ENCODE data around the gene CDC42EP5. TPM values are rescaled to one million over a fixed set of nuclear protein-coding genes. Genes with fewer than 3 reads are reported as not detected.

Gene CDC42EP5
- total RNA-seq, 1 donor from 2014 or later: 64.2 TPM

DNA sequence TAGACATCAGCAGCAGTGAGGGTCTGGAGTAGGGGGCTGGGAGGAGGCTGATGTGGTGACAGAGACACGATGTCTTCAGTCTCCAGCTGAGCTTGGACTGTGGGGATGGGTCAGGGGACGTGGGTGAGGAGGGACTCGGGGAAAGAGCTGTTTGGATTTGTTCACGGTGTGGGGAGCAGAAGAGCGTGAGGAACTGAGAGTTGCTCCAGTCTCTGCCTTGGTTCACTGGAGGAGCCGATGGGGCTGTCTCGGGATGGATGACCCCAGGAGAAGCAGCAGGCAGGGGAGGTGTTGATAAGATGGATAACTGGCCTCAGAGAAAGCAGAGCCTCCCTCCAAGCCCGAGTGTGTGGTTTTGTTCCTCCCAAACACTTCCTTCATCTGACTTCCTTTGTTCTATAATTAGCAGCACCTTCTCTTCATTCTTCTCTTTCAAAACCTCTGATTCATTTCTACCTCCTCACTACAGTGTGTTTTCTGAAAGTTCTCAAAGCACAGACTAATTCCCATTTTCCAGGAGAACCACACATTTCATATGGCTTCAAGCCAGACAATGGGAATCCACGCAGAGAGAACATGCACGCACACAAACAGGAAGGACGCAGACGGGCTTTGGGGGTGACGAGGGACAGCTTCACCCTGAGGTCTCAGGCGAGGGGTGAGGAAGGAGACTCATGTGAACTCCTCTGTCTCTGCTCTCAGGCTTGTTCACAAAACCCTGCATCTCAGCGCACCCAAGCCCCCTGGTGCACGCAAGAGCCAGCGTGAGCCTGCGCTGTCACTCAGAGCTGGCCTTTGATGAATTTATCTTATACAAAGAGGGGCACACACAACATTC lies 48.1 kb upstream of the CDC42EP5 start:
- Histone ChIP-seq H3K27me3 (ENCODE audit: insufficient read depth, low read length) (no peaks in the 10 kb centered on the region), H3K36me3 (ENCODE audit: insufficient read depth, low read length) (no peaks in the 10 kb centered on the region), H4K20me1 (ENCODE audit: insufficient read depth, low read length) (no peaks in the 10 kb centered on the region), H2AFZ (ENCODE audit: low read depth, low read length) (no peak overlapping the region), H3K9ac (ENCODE audit: low read length) (no peak overlapping the region), H3K27ac (ENCODE audit: low read depth, low read length) (no peak overlapping the region), H3K4me2 (ENCODE audit: low read length) (no peak overlapping the region), H3K79me2 (ENCODE audit: insufficient read depth, low read length) (no peaks in the 10 kb centered on the region), H3K9me3 (ENCODE audit: insufficient read depth, low read depth, low read length) (peaks cover 5% of the 10 kb centered on the region), H3K4me1 (ENCODE audit: insufficient read depth, low read length) (no peaks in the 10 kb centered on the region), H3K4me3 (ENCODE audit: insufficient read depth, low read depth, low read length) (no peak overlapping the region)
- no peak for FAIRE-seq
- TF ChIP-seq EZH2 (IDR thresholded peaks at IDR 0.05; ENCODE audit: insufficient read depth, low read length): no peak
- TF ChIP-seq, protein P1, sequence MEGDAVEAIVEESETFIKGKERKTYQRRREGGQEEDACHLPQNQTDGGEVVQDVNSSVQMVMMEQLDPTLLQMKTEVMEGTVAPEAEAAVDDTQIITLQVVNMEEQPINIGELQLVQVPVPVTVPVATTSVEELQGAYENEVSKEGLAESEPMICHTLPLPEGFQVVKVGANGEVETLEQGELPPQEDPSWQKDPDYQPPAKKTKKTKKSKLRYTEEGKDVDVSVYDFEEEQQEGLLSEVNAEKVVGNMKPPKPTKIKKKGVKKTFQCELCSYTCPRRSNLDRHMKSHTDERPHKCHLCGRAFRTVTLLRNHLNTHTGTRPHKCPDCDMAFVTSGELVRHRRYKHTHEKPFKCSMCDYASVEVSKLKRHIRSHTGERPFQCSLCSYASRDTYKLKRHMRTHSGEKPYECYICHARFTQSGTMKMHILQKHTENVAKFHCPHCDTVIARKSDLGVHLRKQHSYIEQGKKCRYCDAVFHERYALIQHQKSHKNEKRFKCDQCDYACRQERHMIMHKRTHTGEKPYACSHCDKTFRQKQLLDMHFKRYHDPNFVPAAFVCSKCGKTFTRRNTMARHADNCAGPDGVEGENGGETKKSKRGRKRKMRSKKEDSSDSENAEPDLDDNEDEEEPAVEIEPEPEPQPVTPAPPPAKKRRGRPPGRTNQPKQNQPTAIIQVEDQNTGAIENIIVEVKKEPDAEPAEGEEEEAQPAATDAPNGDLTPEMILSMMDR (IDR thresholded peaks at IDR 0.05; ENCODE audit: insufficient read depth, low read depth, low read length): no peak
- H3K4me3 Mint-ChIP-seq (ENCODE audit: unreplicated experiment): no peak overlapping the region
- no peak overlapping the region for H3K27ac Mint-ChIP-seq (ENCODE audit: unreplicated experiment)
- no peak for DNase-seq (ENCODE audit: low read depth)
- no peaks in the 10 kb centered on the region for H3K4me1 Mint-ChIP-seq (ENCODE audit: low read depth, unreplicated experiment)
- no peaks in the 10 kb centered on the region for H3K27me3 Mint-ChIP-seq (ENCODE audit: low read depth, unreplicated experiment)
- H3K9me3 Mint-ChIP-seq (ENCODE audit: unreplicated experiment): peaks cover 6% of the 10 kb centered on the region
- no peaks in the 10 kb centered on the region for H3K36me3 Mint-ChIP-seq (ENCODE audit: low read depth, unreplicated experiment)

DNA sequence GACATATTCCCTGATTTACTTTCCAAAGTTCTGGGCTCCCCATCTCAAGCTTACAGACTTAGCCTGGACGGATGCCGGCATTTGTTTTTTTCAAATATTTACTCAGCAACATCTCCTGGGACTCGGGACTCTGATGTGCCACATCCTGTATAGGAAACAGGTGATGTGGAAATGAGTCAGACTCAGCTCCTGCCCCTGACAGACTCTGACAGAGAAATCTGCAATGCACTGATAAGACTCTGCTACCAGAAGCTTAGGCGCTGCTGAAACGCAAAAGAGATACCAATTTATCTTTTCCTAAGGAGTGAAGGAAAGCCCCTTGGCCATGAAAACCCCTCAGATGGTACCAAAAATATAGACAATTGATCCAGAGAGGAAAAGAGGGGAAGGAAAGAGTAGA lies 45.7 kb upstream of the CDC42EP5 start:
- H3K79me2 ChIP-seq (ENCODE audit: insufficient read depth, low read length): no peaks in the 10 kb centered on the region
- H3K27me3 ChIP-seq (ENCODE audit: insufficient read depth, low read length): no peaks in the 10 kb centered on the region
- no peaks in the 10 kb centered on the region for H3K36me3 ChIP-seq (ENCODE audit: insufficient read depth, low read length)
- H3K9me3 ChIP-seq (ENCODE audit: insufficient read depth, low read depth, low read length): peaks cover 5% of the 10 kb centered on the region
- H3K27ac ChIP-seq (ENCODE audit: low read depth, low read length): no peak overlapping the region
- no peaks in the 10 kb centered on the region for H3K27me3 Mint-ChIP-seq (ENCODE audit: low read depth, unreplicated experiment)
- no peaks in the 10 kb centered on the region for H3K36me3 Mint-ChIP-seq (ENCODE audit: low read depth, unreplicated experiment)
- no peaks in the 10 kb centered on the region for H4K20me1 ChIP-seq (ENCODE audit: insufficient read depth, low read length)
- no peaks in the 10 kb centered on the region for H3K4me1 ChIP-seq (ENCODE audit: insufficient read depth, low read length)
- no peak overlapping the region for H2AFZ ChIP-seq (ENCODE audit: low read depth, low read length)
- no peak overlapping the region for H3K4me3 ChIP-seq (ENCODE audit: insufficient read depth, low read depth, low read length)
- no peak overlapping the region for H3K4me3 Mint-ChIP-seq (ENCODE audit: unreplicated experiment)
- FAIRE-seq (no peak), DNase-seq (ENCODE audit: low read depth) (no peak)
- H3K4me1 Mint-ChIP-seq (ENCODE audit: low read depth, unreplicated experiment): no peaks in the 10 kb centered on the region
- H3K27ac Mint-ChIP-seq (ENCODE audit: unreplicated experiment): no peak overlapping the region
- H3K9ac ChIP-seq (ENCODE audit: low read length): no peak overlapping the region
- peaks cover 6% of the 10 kb centered on the region for H3K9me3 Mint-ChIP-seq (ENCODE audit: unreplicated experiment)
- TF ChIP-seq, protein P1 (IDR thresholded peaks at IDR 0.05; ENCODE audit: insufficient read depth, low read depth, low read length): no peak
- TF ChIP-seq EZH2 (IDR thresholded peaks at IDR 0.05; ENCODE audit: insufficient read depth, low read length): no peak
- no peak overlapping the region for H3K4me2 ChIP-seq (ENCODE audit: low read length)

DNA sequence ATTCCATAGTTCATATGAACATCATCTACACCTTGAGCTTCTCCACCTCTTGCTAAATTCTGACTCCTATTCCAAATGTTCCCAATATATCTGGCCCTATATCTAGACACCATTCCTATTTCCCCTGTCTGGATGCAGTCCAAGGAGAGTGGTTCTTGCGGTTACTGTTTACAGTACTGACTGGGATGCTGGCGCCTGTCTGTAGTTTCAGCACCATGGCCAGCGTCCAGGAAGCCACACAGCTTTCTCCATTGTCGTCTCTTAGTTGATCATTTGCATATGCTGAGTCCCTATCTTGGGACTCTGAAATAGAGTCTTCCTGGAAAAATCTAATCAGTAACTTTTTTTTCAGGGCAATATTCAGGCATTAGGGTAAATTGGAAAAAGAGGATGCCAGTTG lies 44.4 kb upstream of the CDC42EP5 start:
- Histone ChIP-seq H3K27me3 (ENCODE audit: insufficient read depth, low read length) (no peaks in the 10 kb centered on the region), H2AFZ (ENCODE audit: low read depth, low read length) (no peak overlapping the region), H3K9ac (ENCODE audit: low read length) (no peak overlapping the region), H3K4me3 (ENCODE audit: insufficient read depth, low read depth, low read length) (no peak overlapping the region), H3K36me3 (ENCODE audit: insufficient read depth, low read length) (no peaks in the 10 kb centered on the region), H3K27ac (ENCODE audit: low read depth, low read length) (no peak overlapping the region), H3K4me2 (ENCODE audit: low read length) (no peak overlapping the region), H3K4me1 (ENCODE audit: insufficient read depth, low read length) (no peaks in the 10 kb centered on the region), H3K79me2 (ENCODE audit: insufficient read depth, low read length) (no peaks in the 10 kb centered on the region), H3K9me3 (ENCODE audit: insufficient read depth, low read depth, low read length) (peaks cover 5% of the 10 kb centered on the region), H4K20me1 (ENCODE audit: insufficient read depth, low read length) (no peaks in the 10 kb centered on the region)
- H3K9me3 Mint-ChIP-seq (ENCODE audit: unreplicated experiment): peaks cover 5% of the 10 kb centered on the region
- no peak overlapping the region for H3K27ac Mint-ChIP-seq (ENCODE audit: unreplicated experiment)
- no peaks in the 10 kb centered on the region for H3K27me3 Mint-ChIP-seq (ENCODE audit: low read depth, unreplicated experiment)
- H3K4me3 Mint-ChIP-seq (ENCODE audit: unreplicated experiment): no peak overlapping the region
- no peaks in the 10 kb centered on the region for H3K36me3 Mint-ChIP-seq (ENCODE audit: low read depth, unreplicated experiment)
- DNase-seq (ENCODE audit: low read depth) (peak; percentile 8), FAIRE-seq (no peak)
- no peak for TF ChIP-seq EZH2 (IDR thresholded peaks at IDR 0.05; ENCODE audit: insufficient read depth, low read length)
- TF ChIP-seq, protein P1 (IDR thresholded peaks at IDR 0.05; ENCODE audit: insufficient read depth, low read depth, low read length): no peak
- H3K4me1 Mint-ChIP-seq (ENCODE audit: low read depth, unreplicated experiment): no peaks in the 10 kb centered on the region

Measured in astrocyte (in vitro differentiated cells and primary cell).